ENCODE data around the gene INPP5J. TPM values are rescaled to one million over a fixed set of nuclear protein-coding genes. Genes with fewer than 3 reads are reported as not detected.

Gene INPP5J
- total and polyA plus RNA-seq, 10 of the 15 experiments (the other 5 are each of a cell fraction or from before 2014, with no cell fraction given): 0.18 to 2.8 (median 1.5) TPM; not detected in 1

DNA sequence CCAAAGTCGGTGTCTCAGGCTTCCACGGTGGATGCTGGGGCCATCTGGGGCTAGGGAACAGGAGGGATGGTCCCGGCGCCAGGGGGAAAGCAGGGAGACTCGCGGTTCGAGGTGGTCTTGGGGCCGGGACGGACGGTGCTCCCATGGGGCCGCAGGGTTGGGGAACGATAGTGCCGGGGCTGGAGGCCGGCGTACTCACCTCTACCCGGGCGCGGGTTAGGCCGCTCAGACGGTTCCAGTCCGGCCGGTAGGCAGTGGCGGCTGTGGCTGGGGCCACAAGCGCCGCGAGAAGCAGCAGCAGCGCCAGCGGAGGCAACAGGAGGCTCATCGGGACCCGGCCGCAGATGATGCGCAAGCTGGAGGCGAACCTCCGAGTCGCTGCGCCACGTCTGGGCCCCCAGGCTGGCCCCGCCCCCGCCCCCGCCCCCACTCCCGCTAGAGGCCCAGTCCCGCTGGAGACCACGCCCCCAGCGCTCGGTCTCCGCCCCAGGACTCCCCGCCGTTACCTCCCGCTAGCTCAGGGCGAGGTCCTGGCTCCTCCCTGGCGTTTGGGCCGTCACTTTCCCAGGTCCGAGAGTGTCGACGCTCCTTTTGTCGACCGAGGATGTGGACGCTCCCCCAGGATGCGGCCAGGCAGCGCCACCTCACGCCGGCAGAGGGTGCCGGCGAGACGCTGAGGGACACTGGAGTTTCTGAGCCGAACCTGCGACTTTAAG is 15.4 kb upstream of the INPP5J start, which contains the start of gene SELENOM:
Gene SELENOM (minus strand): TSS at position 391 of the 716 bp plus-strand sequence. CDS start 63 bp downstream, at position 328.
- Histone ChIP-seq H3K27me3 (replicated peaks in 1 of 2; ENCODE audit: control insufficient read depth in 2 of 2, insufficient read depth in 2 of 2, low read length in 1 of 2) (no peaks in the 10 kb centered on the region), H3K36me3 (ENCODE audit: control insufficient read depth in 2 of 2, insufficient read depth in 2 of 2, low read length in 1 of 2) (no peaks in the 10 kb centered on the region), H3K9me3 (replicated peaks; ENCODE audit: control insufficient read depth, insufficient read depth, low read length) (no peaks in the 10 kb centered on the region), H3K4me2 (ENCODE audit: control insufficient read depth, insufficient read depth) (peak within 1 kb of the TSS; percentile 83), H3K9ac (ENCODE audit: control insufficient read depth, insufficient read depth, low read length) (peak within 1 kb of the TSS; percentile 51; the same call in 1 of the 2 replicates), H3K79me2 (ENCODE audit: control insufficient read depth, insufficient read depth, low read length) (no peaks in the 10 kb centered on the region), H4K20me1 (ENCODE audit: control insufficient read depth, insufficient read depth) (no peaks in the 10 kb centered on the region), H2AFZ (ENCODE audit: control insufficient read depth, low read depth, low read length) (peak within 1 kb of the TSS; percentile 58), H3K4me1 (ENCODE audit: control insufficient read depth, insufficient read depth, low read length) (no peaks in the 10 kb centered on the region; the same call in 1 of the 2 replicates), H3K4me3 (peak within 1 kb of the TSS; percentile 54), H3K27ac (ENCODE audit: control insufficient read depth, insufficient read depth) (no peak within 1 kb of the TSS)
- in situ Hi-C loops (cut with MboI): no loop called here
- RAD21 ChIA-PET (ENCODE audit: unreplicated experiment): interaction anchor here (0.6 to 2.1 kb wide), 7 partner anchors 22 to 498 kb away, joined by 3 to 6 read pairs (median 3); no protein-coding TSS in a partner anchor
- SMC1A ChIA-PET (ENCODE audit: uncharacterized antibody, unreplicated experiment): interaction anchor here (0.6 to 2.1 kb wide), 8 partner anchors 11 to 207 kb away, joined by 3 to 9 read pairs (median 5); no protein-coding TSS in a partner anchor
- DNase-seq (ENCODE audit: low read depth, low spot score): peak; percentile 53
- CTCF ChIA-PET: interaction anchor here (0.8 to 3.4 kb wide), 15 partner anchors 12 to 472 kb away, joined by 3 to 19 read pairs (median 6); partner anchors contain the start of genes LIMK2 and SLC35E4
- peak; percentile 94 for ATAC-seq
- intact Hi-C loops (cut with micrococcal nuclease; ENCODE audit: unreplicated experiment): loop anchor here (5.0 kb wide), 1 partner anchor 165 kb away; no protein-coding TSS in a partner anchor
- FAIRE-seq: peak; percentile 91
- POLR2A ChIA-PET: interaction anchor here (1.0 kb wide), 1 partner anchor 124 kb away, joined by 3 read pairs; no protein-coding TSS in a partner anchor
- WGBS (ENCODE audit: insufficient coverage, insufficient replicate concordance, low lambda C conversion rate, missing lambda C conversion rate): 6% methylated on average over 60 of the region's 67 CpGs
- BruUV-seq (replicated peaks): no TSS peak
- TF ChIP-seq PKNOX1 (IDR thresholded peaks at IDR 0.05): peak; percentile 21; the same call in 1 of the 2 replicates
- TF ChIP-seq RELB (IDR thresholded peaks at IDR 0.05; ENCODE audit: low read depth): peak; percentile 54; the same call in 1 of the 2 replicates
- no peak for TF ChIP-seq FOS (IDR thresholded peaks at IDR 0.05; ENCODE audit: borderline replicate concordance, extremely low read depth, insufficient read length)
- TF ChIP-seq POLR2A (IDR thresholded peaks at IDR 0.05; ENCODE audit: low read depth, low read length): peak; percentile 72
- 0 out of 2 replicates have a peak, but pooled peaks have one; percentile 15 for TF ChIP-seq GATAD2B (conservative IDR thresholded peaks at IDR 0.05; ENCODE audit: low read depth)
- TF ChIP-seq DPF2 (IDR thresholded peaks at IDR 0.05): 0 out of 2 replicates have a peak, but pooled peaks have one; percentile 13
- TF ChIP-seq IKZF2 (IDR thresholded peaks at IDR 0.05): peak; percentile 45 to 63
- no peak for TF ChIP-seq ZNF384 (IDR thresholded peaks at IDR 0.05; ENCODE audit: borderline replicate concordance, low read depth, low read length)
- TF ChIP-seq JUNB (IDR thresholded peaks at IDR 0.05): no peak
- TF ChIP-seq E2F4 (IDR thresholded peaks at IDR 0.05; ENCODE audit: low read depth, low read length): no peak
- TF ChIP-seq SPI1 (IDR thresholded peaks at IDR 0.05; ENCODE audit: borderline replicate concordance, insufficient read depth, low read depth, low read length): no peak
- TF ChIP-seq SREBF1 (IDR thresholded peaks at IDR 0.05; ENCODE audit: low read length): no peak
- no peak for TF ChIP-seq HCFC1 (IDR thresholded peaks at IDR 0.05; ENCODE audit: low read length)
- no peak for TF ChIP-seq CEBPB (IDR thresholded peaks at IDR 0.05; ENCODE audit: borderline replicate concordance in 1 of 2, low read depth in 2 of 2, low read length in 2 of 2)
- 0 out of 2 replicates have a peak, but pooled peaks have one; percentile 29 for TF ChIP-seq NBN (IDR thresholded peaks at IDR 0.05)
- 0 out of 2 replicates have a peak, but pooled peaks have one; percentile 41 for TF ChIP-seq CREM (IDR thresholded peaks at IDR 0.05; ENCODE audit: low read depth)
- TF ChIP-seq PAX8 (IDR thresholded peaks at IDR 0.05): no peak
- no peak for TF ChIP-seq SP1 (IDR thresholded peaks at IDR 0.05; ENCODE audit: low read depth, low read length)
- TF ChIP-seq BRCA1 (IDR thresholded peaks at IDR 0.05; ENCODE audit: low read depth, low read length): no peak
- TF ChIP-seq JUND (IDR thresholded peaks at IDR 0.05; ENCODE audit: low read depth, low read length): no peak
- TF ChIP-seq EGR1 (IDR thresholded peaks at IDR 0.05; ENCODE audit: borderline replicate concordance in 1 of 2, low read depth in 2 of 2, low read length in 2 of 2): peak in 1 of 2 experiments; percentile 42; a peak in 1 of 3 replicates
- TF ChIP-seq ZZZ3 (IDR thresholded peaks at IDR 0.05; ENCODE audit: control insufficient read depth, insufficient read length, low read depth): no peak

All from GM12878 (cell line).